GM10266 (cell line): ENCODE measurements around the gene YKT6.

Experiments used
- DNase-seq: peaks from one replicate; pipeline ENCODE4 v3.0.0; 2012; ENCODE audit errors: extremely low spot score
- TF ChIP-seq, protein P1 (sequence below): IDR thresholded peaks from 2 replicates; pipeline ENCODE4 v1.5.1; 2012; ENCODE audit warnings: mild to moderate bottlenecking, low read depth; ENCODE audit not compliant: control insufficient read depth, insufficient read depth; ENCODE audit errors: missing control alignments

Gene YKT6

DNA sequence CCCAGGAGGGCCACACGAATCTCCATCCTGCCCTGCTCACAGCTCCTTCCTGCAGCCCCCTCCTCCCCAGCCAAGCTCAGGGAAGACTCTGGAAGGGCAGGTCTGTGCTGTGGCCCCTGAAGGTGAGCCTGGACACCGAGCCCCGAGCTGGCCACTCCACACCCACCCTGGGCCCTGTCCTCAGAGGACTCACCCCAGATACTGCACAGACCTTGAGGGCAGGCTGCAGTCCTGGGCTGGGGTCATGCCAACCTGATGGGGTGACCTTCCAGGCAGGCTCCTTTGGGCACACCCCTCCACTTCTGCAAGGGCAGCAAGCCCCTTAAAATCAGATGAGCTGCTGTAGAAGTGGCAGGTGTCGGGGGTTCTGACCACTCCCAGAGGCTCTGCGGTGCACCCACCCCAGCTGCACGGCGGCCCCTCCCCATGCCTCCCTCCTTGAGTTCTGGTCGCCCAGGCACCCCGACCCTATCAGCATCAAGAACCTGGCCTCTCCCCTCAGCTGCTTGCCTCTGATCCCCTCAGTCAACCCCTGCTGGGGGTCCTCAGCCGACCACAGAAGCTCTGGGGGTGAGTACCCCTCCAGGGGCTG lies 24.3 kb downstream of the YKT6 start:
- TF ChIP-seq, protein P1, sequence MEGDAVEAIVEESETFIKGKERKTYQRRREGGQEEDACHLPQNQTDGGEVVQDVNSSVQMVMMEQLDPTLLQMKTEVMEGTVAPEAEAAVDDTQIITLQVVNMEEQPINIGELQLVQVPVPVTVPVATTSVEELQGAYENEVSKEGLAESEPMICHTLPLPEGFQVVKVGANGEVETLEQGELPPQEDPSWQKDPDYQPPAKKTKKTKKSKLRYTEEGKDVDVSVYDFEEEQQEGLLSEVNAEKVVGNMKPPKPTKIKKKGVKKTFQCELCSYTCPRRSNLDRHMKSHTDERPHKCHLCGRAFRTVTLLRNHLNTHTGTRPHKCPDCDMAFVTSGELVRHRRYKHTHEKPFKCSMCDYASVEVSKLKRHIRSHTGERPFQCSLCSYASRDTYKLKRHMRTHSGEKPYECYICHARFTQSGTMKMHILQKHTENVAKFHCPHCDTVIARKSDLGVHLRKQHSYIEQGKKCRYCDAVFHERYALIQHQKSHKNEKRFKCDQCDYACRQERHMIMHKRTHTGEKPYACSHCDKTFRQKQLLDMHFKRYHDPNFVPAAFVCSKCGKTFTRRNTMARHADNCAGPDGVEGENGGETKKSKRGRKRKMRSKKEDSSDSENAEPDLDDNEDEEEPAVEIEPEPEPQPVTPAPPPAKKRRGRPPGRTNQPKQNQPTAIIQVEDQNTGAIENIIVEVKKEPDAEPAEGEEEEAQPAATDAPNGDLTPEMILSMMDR = no peak
- no peak for DNase-seq

DNA sequence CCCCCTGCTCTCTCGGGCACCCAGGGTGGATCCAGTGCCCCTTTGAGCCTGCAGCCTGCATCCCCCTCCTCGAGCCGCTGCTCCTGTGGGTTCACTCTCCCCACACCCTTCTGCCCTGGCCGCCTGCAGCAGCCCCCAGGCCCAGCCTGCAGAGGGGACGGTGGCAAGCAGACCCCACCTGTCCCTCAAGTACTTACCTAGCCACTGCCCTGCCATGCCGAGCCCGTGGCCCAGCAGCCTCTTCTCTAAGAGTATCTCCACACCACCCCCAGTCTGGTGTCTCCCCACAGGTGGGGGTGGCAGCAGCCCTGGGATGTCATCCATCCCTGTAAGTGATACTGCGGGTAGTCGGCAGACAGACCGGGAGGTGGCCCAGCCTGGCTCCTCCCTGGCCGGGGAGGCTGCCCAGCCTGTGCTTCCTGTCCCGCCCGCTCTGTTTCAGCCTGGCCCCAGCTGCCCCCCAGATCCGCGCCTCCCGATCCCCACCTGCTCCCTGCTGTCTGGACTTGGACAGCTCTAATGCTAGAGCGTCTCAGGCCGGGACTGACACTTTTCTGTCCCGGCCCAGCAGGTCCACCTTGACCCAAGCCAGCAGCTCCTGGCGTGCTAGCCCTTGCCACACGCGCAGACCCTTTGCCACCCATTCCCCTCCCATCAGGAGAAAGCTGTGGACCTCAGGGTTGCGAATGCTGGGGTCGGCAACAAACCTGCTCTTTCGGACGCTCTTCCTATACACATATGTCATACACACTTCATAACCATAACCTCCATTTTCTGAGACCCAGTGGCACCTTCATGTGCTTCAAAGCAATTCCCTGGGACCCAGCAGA lies 25.0 kb downstream of the YKT6 start:
- no peak for DNase-seq
- TF ChIP-seq, protein P1 = no peak

DNA sequence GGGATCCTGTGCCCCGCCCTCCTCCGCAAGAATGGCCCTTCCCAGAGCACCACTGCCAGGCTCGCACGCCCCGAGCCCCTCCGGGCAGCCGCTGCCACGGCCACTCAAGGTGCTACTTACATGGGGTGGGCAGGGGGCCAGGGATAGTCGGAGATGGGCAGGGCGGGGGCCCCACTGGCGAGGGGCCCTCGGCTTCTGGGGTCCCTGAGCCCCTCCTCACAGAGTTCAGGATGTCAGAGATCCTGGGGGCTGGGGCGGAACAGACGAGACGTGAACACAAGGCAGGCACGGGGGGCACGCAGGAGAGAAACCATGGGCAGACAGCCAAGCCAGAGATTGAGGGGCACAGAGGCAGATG lies 25.6 kb downstream of the YKT6 start:
- no peak for DNase-seq
- TF ChIP-seq, protein P1 = no peak

DNA sequence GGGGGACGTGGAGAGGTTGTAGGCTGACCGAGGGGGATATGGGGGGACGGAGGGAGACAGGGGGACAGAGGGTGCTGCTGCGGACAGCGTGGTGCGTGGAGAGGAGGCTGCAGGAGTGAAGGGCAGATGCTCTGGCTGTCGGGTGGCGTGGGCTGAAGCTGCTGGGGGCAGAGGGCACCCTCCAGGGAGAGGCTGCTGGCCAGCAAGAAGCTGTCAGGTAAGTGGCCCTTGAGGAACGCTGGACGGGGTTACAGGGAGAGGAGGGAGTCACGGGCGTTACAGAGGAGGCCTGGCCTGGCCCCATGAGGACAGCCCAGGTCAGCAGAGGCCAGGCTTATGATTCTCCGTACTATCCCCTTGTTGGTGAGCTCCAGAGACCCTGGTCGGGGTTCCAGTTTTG lies 27.1 kb downstream of the YKT6 start:
- TF ChIP-seq, protein P1 = no peak
- no peak for DNase-seq

DNA sequence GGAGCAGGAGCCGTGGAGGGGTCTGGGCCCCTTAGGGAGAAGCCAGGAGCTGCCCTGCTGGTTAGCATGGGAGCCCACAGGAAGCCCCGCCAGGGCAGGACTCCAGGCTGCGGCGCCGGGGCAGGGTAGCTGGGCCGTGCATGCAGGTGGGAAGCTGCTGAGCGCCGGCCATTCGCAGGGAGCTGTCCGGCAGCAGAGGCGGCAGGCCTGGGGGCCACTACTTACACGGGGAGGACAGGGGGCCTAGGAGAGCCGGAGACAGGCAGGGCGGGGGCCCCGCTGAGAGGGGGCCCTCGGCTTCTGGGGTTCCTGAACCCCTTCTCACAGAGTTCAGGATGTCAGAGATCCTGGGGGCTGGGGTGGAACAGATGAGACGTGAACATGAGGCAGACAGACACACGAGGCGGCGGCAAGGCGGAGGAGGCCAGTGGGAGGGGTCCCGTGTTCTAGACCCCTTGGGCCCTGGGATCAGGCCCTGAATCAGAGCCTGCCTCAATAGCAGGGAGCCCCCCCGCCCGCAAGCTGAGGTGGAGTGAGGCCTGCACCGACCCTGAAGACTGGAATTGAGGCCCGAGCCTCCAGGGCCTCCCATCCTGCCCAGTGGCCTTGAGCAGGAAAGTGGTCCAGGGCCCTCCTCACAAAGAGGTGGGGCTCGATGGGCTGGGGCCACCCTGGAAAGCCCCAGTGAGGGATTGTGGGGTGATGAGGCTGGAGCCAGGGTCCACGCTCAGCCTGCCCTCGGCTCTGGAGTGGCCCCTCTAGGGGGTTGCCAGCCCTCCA lies 28.0 kb downstream of the YKT6 start:
- DNase-seq = no peak
- TF ChIP-seq, protein P1 = no peak

DNA sequence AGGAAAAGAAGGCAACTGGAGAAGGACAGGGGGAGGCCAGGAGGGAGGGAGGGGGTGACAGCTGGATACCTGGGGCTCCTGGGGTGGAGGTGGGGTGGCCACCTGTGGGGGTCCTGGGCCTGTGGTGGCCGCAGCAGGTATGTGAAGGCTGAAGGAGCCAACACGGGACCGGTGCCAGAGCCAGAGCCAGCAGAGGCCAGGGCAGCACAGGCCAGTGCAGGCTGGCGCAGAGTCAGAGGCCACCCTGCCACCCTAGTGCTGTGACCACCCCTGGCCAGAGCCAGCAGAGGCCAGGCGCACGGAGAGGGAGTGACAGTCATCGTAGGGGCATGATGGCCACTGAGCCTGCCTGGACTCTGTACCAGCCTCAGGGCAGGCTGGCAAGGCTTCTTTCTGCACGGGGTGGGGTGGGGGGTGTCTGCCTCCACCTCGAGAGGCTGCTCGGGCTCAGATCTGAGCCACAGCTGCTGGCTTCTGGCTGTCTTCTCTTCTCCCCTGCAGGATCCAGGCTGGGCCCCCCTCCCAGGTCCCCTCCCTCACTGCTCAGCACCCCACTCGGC lies 28.8 kb downstream of the YKT6 start:
- TF ChIP-seq, protein P1 = no peak
- no peak for DNase-seq

DNA sequence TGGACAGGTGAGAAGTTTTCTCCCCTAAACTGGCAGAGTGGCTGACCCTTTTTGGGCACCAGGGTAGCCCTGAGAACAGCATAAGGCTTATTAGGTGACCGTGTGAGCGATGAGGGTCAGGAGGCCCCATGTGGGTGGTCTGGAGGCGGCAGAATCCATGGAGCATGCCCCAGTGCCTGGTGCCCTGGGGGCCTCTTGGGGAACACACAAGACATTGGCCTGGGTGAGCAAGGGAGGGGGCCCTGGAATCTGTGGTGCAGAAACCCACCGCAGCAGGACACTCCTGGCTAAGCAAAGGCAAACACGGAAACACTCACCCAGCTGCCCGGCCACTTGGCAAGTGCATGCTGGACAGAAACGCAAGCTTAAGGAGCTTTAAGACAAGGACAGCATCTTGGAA lies 29.5 kb downstream of the YKT6 start:
- no peak for DNase-seq
- TF ChIP-seq, protein P1 = no peak
